HG02870 (cell line): ENCODE measurements around the gene PDZRN4.
"Not testable (repeated sequence)": the region's sequence is repeated elsewhere in the genome, so short reads cannot be mapped to it uniquely, and the experiment has no call there.

ENCODE experiments used
- ATAC-seq: cut with Tn5 transposase; IDR thresholded peaks from one replicate; pipeline ENCODE4 v1.9.1; 2021; ENCODE audit warnings: mild to moderate bottlenecking, moderate library complexity; ENCODE audit not compliant: unreplicated experiment

The PDZRN4 gene

GRCh38 chr12:41188058-41188840 is at the start of gene PDZRN4:
Gene PDZRN4, plus strand, starts transcription at chr12:41188320.
- no peak for ATAC-seq

- peak; percentile 54 for ATAC-seq
Measured at GRCh38 chr12:41140117-41140516, 48.0 kb upstream of the PDZRN4 start.

DNA sequence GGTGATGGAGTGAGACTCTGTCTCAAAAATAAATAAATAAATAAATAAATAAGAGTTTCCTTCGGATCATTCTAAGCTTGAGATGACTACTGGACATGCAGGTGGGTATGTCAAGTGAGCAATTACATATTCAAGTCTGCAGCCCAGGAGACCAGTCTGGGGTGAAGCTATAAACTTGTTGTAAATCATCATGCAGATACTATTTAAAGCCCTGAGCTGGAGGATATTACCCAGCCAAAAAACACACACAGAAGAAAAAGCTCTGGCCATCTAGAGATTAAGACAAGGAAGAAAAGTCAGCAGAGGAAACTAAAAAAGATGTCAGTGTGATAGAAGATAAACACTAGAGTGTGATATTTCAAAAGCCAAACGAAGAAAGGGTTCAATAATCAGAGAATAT is 47.0 kb upstream of the PDZRN4 start:
- ATAC-seq, result no peak

GRCh38 chr12:41142376-41142775 is 45.7 kb upstream of the PDZRN4 start:
- no peak for ATAC-seq

GRCh38 chr12:41151793-41152192 is 36.3 kb upstream of the PDZRN4 start:
- no peak for ATAC-seq

DNA sequence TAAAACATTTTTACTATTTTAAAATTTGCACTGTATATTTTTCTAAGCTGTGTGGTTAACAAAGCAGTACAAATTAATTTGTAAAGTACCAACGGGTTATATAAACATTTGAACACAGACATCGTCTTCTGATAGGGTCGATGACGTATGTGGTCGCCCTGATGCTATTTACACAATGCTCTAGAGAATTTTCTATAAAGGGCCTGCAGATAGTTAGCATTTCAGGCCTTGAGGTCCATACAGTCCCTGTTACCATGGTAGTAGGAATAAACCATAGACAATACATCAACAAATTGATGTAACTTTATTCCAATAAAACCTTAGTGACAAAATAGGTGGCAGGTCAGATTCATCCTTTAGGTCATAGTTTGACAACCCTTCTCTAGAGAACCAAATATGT is 25.7 kb upstream of the PDZRN4 start:
- ATAC-seq, result no peak

GRCh38 chr12:41167701-41168100 is 20.4 kb upstream of the PDZRN4 start:
- ATAC-seq, result no peak

DNA sequence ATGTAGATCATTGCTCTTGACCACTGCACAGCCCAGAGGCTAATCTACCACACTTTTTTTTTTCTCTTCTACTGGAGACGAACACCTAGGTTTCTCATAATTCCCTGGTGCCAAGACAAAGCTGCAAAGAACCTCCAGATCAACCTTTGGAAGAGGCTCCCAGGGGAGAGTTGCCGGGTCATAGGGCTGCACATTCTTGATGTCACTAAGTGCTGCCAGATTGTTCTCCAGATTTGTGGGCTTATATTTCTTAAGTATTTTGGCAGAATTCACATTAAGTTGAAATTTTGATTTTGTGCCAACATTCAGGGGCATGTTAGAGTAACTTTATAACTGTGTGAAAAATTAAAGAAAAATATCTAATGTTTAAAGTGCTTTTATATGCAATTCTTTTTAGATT is 13.5 kb upstream of the PDZRN4 start:
- no peak for ATAC-seq

DNA sequence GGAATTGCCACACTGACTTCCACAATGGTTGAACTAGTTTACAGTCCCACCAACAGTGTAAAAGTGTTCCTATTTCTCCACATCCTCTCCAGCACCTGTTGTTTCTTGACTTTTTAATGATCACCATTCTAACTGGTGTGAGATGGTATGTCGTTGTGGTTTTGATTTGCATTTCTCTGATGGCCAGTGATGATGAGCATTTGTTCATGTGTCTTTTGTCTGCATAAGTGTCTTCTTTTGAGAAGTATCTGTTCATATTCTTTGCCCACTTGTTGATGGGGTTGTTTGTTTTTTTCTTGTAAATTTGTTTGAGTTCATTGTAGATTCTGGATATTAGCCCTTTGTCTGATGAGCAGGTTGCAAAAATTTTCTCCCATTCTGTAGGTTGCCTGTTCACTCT is 8.6 kb upstream of the PDZRN4 start:
- not testable (repeated sequence) for ATAC-seq

GRCh38 chr12:41184864-41185263 is 3.3 kb upstream of the PDZRN4 start:
- no peak for ATAC-seq

GRCh38 chr12:41186026-41186425 is 2.1 kb upstream of the PDZRN4 start:
- no peak for ATAC-seq

DNA sequence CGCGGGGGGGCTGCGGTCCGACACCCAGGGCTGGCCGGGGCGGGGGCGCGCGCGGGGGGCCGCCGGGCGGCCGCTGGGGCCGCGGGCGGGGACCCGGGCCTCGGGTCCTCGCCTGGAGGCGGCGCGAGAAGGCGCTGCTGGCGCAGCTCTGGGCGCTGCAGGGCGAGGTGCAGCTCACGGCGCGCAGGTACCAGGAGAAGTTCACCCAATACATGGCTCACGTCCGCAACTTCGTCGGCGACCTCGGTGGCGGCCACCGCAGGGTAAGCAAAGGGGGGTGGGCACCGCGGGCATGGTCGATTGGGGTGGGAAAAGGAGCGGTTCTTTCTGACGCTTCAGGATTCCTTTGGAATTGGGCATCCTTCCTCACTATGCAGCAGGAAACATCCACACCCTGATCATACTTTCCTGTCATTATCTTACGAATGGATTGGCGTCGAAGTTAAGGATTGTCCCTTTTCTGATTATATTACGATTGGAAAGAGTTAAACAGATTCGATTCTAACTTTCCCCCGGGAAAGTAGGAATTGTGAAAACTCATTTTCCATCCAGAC is 798 bp downstream of the PDZRN4 start:
- no peak for ATAC-seq

DNA sequence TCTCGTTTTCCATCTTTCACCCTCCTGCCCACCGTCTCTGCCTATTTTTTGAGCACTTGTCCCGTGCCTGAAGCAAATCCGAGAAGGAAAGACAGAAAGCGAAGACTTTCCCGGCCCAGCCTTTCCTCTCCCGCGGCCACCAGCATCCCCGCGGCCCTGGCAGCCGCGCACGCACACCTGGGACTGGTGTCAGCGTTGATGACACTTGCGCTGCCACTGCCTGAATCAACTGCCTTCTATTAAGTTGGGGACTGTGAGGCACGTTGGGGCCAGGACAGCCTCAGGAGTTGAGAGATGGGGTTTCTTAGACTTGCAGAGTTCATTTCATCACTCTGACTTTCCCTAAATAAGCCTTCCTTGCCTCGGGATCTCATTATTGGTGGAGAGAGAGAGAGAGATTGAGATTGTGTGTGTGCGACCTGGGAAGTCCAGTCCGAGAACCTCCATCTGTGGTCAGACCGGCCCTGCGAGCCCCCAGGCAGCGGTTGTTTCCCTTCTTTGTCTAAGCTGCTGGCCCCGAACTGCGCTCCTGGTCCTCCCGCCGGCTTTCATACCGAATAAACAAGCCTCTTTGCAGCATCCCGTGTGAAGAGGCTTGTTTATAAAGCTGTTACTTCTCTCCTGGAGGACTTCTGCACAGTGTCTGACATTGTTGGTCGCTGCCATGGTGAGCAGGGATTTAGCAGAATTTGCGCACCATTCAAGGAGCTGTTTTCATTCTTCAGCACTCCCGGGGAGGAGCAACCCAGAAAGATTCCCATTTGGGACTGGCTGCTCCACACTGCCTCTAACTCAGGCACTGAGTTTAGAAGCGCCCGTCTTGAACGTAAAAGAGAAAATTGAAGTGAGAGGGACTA is 1.5 kb downstream of the PDZRN4 start:
- ATAC-seq, result no peak

DNA sequence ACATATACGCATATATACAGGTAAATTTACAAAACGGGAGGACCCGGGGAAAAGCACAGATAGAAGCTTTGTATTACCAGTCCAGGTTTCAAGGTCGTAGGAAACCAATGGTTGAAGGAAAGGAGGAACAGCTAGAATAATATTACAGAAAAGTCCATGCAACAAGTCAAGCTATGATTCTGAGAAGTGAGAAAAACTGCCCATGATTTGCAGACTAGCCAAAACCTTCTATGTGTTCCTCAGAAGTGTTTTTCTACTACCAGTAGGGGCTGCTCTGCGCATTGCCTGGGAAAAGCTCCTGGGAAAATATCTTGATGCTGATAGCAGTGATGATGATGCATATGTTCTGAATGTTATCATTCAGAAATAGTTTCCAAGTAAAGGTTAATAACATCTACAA is 2.2 kb downstream of the PDZRN4 start:
- ATAC-seq, result no peak

GRCh38 chr12:41191549-41191948 is 3.4 kb downstream of the PDZRN4 start:
- not testable (repeated sequence) for ATAC-seq

DNA sequence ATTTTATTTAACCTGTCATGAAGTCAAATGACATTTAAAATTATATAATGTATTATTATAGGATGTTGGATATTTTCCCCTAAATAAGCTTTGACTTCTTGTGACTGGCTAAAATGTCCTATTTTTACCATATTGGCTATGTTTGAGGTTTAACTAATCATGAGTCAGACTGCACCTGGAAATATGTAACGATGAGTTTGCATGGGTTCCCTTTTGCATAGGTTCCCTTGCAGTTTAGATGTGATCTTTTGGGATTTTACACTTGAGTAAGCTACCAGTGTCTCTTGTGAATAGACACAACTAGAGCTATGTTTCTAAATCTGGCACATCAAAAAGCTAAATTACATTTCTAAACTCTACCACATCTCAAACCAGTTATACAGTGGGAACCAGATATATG is 5.2 kb downstream of the PDZRN4 start:
- no peak for ATAC-seq

- ATAC-seq, result no peak
Measured at GRCh38 chr12:41202051-41202450, 13.9 kb downstream of the PDZRN4 start.

DNA sequence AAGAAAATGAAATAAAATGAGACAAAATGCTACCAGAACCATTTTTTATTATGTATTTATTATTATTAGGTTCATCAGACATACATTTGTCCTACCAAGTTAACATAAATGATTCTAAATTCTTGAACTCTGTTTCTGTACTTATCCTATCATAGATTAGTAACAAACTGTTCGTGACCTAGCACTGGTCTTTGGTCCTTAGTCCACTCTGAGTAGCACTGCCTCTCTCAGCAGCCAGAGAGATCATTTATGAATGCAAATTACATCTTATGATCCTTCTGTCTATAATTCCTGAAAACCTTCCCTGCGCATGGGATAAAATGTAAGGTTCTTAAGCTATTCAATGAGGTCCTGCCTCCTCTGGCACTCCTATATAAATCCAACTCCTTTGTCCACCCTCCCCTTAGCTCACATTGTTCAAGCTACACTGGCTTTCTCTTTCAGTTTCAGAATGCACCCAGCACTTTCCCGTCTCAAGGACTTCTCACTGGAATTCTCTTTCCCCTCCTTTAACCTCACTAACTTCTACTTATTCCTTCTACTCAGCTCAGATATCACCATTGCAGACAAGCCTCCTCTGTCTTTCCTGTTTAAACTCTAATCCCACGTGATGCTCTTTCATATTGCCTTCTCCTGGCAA is 17.1 kb downstream of the PDZRN4 start:
- no peak for ATAC-seq

DNA sequence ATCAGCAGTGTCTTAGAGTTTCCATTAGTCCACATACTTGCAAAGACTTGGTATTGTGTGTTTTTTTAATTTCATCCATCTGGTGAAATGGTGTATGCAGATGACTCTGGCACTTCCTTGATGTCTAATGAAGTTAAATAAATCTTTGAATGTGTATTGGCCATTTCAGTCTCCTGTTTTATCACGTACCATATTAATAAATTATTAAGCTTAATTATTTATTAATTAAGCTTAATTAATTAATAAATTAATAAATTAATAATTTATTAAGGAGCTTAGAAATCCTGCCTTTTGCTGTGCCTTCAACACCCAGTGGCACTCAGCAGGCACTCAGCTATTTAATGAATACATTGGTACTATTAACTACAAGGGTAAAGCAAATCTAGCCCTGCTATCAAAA is 18.2 kb downstream of the PDZRN4 start:
- no peak for ATAC-seq

DNA sequence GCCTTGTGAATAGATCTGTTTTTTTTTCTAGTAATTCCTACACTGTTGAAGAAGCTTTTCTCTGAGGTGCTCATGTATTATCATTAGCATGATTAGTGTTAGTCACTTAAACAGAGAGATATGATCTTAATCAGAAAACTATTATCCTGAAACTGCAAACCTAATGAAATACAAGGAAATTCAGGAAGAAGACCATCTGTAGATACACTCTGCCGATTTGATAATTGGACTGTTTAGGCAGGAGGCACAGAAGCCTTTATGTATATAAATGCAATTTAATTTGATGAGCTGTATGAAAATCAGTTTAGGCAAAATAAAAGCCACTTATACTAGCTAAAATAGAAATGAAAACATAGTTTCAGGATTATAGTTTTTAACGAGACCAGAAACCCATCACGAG is 23.3 kb downstream of the PDZRN4 start:
- no peak for ATAC-seq

DNA sequence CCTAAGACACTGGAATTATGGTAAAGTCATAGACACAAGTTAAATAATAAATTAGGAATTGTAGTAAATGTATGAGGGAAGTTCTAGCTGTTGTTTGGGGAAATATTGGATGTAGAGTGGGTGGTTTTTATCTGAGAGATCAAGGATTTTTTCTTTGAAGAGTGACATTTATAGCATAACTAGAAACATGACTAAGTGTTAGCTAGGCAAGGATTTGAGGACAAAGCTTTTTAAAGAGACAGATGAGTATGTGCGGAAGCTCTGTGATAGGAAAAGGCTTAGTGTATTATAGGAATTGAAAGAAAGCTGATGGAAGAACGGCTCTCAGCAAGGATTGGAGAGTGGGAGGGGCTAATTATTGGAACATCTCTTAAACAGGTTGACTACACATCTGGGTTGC is 24.5 kb downstream of the PDZRN4 start:
- no peak for ATAC-seq
